Uterus (tissue), 4 donors: ENCODE results near the gene HNRNPUL1. TPM values are rescaled to one million over a fixed set of nuclear protein-coding genes. Genes with fewer than 3 reads are reported as not detected.

Experiments used
- DNase-seq, 2 donors: peaks; one replicate each; pipeline ENCODE4 v3.0.0-alpha.2; 2019 to 2020
- H3K27ac ChIP-seq, 2 donors: fragments of 200-600 bp; sonication (generic); 1 replicate in 1 of 2; 2 replicates in 1 of 2; pipeline ENCODE4 v1.5.1; 2016 to 2018
- H3K27me3 ChIP-seq, 2 donors: fragments of 200-600 bp; sonication (generic); one replicate each; pipeline ENCODE4 v1.5.1; 2018 to 2019; ENCODE audit warnings: control low read depth in 1 of 2
- H3K36me3 ChIP-seq, 2 donors: fragments of 200-600 bp; sonication (generic); one replicate each; pipeline ENCODE4 v1.5.1; 2019; ENCODE audit warnings: control low read depth in 1 of 2
- H3K4me1 ChIP-seq, 2 donors: fragments of 200-600 bp; sonication (generic); one replicate each; pipeline ENCODE4 v1.5.1; 2018 to 2019; ENCODE audit warnings: control low read depth in 1 of 2
- H3K4me3 ChIP-seq, 2 donors: fragments of 200-600 bp; sonication (generic); 1 replicate in 1 of 2; 2 replicates in 1 of 2; pipeline ENCODE4 v1.5.1; 2018 to 2019; ENCODE audit warnings: mild to moderate bottlenecking in 1 of 2
- H3K9me3 ChIP-seq, 2 donors: fragments of 200-600 bp; sonication (generic); one replicate each; pipeline ENCODE4 v1.5.1; 2019; ENCODE audit warnings: control low read depth in 1 of 2
- POLR2A ChIP-seq, 2 donors: fragments of 450-650 bp; IDR thresholded peaks; one replicate each; pipeline ENCODE4 v1.6.1; 2016; ENCODE audit warnings: antibody characterized with exemption in 2 of 2, mild to moderate bottlenecking in 1 of 2, moderate library complexity in 1 of 2
- intact Hi-C: fragments of 100-400 bp; cut with DNase I; formaldehyde crosslinking; loops from one replicate; pipeline ENCODE4 v1.15.1; 2023; ENCODE audit warnings: low total_unique reads
- total RNA-seq, 4 donors: library from RNA; depleted of rRNA in 3 of 4; stranded (reverse); fragments of >200 nt in 3 of 4; gene quantifications; one replicate each; pipeline versions ENCODE4 v1.1.0 to v1.2.4, GENCODE V29; 2014 to 2023
- TF ChIP-seq, protein P1 (sequence below), 4 experiments: fragments of 200-600 bp in 2 of 4; fragments of 450-650 bp in 2 of 4; sonication (generic) in 2 of 4; IDR thresholded peaks; one replicate each; pipeline ENCODE4 v1.5.1; 2016 to 2019; ENCODE audit warnings: antibody characterized with exemption in 4 of 4, mild to moderate bottlenecking in 2 of 4, moderate library complexity in 1 of 4
- donor health status: DM: yes; HTN: yes; CAD: no.

HNRNPUL1 gene
- total RNA-seq, 4 donors from 2014 or later, result 49.7 to 219 (median 87.4) TPM

GRCh38 chr19:41330946-41331678 lies 66.9 kb downstream of the HNRNPUL1 start:
- H3K36me3 ChIP-seq, result no peaks in the 10 kb centered on the region
- TF ChIP-seq POLR2A (IDR thresholded peaks at IDR 0.05), result no peak
- TF ChIP-seq, protein P1, sequence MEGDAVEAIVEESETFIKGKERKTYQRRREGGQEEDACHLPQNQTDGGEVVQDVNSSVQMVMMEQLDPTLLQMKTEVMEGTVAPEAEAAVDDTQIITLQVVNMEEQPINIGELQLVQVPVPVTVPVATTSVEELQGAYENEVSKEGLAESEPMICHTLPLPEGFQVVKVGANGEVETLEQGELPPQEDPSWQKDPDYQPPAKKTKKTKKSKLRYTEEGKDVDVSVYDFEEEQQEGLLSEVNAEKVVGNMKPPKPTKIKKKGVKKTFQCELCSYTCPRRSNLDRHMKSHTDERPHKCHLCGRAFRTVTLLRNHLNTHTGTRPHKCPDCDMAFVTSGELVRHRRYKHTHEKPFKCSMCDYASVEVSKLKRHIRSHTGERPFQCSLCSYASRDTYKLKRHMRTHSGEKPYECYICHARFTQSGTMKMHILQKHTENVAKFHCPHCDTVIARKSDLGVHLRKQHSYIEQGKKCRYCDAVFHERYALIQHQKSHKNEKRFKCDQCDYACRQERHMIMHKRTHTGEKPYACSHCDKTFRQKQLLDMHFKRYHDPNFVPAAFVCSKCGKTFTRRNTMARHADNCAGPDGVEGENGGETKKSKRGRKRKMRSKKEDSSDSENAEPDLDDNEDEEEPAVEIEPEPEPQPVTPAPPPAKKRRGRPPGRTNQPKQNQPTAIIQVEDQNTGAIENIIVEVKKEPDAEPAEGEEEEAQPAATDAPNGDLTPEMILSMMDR (IDR thresholded peaks at IDR 0.05), result no peak
- H3K27me3 ChIP-seq, result no peaks in the 10 kb centered on the region
- H3K27ac ChIP-seq, result no peak overlapping the region
- peaks cover 0 to 10% of the 10 kb centered on the region in 2 donors for H3K4me1 ChIP-seq
- H3K9me3 ChIP-seq, result no peaks in the 10 kb centered on the region
- no peak for DNase-seq
- no peak overlapping the region for H3K4me3 ChIP-seq
- intact Hi-C loops, result no loop called here

- H3K9me3 ChIP-seq, result no peaks in the 10 kb centered on the region
- H3K27me3 ChIP-seq, result no peaks in the 10 kb centered on the region
- H3K27ac ChIP-seq, result no peak overlapping the region
- peaks cover 0 to 5% of the 10 kb centered on the region in 2 donors for H3K4me1 ChIP-seq
- H3K4me3 ChIP-seq, result no peak overlapping the region
- no peak for DNase-seq
- intact Hi-C loops, result no loop called here
- no peak for TF ChIP-seq POLR2A (IDR thresholded peaks at IDR 0.05)
- TF ChIP-seq, protein P1 (IDR thresholded peaks at IDR 0.05), result no peak
- H3K36me3 ChIP-seq, result no peaks in the 10 kb centered on the region
Observed at GRCh38 chr19:41332000-41332399, 67.8 kb downstream of the HNRNPUL1 start.

DNA sequence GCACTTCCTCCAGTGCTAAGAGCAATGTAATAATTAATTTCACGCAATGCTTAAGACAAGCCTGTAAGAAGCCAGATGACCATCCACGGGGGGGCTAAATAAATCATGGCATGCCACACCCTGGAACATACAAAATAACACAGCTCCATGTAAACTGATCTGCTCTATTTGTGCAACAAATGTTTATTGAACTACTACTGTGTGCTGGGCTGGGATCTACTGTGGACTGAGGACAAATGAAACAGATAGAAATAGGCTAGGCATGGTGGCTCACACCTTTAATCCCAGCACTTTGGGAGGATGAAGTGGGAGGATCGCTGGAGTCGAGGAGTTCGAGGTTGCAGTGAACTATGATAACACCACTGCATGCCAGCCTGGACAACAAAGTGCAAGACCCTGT lies 68.3 kb downstream of the HNRNPUL1 start:
- H3K36me3 ChIP-seq, result no peaks in the 10 kb centered on the region
- TF ChIP-seq, protein P1 (IDR thresholded peaks at IDR 0.05), result no peak
- TF ChIP-seq POLR2A (IDR thresholded peaks at IDR 0.05), result no peak
- H3K9me3 ChIP-seq, result no peaks in the 10 kb centered on the region
- no peaks in the 10 kb centered on the region for H3K27me3 ChIP-seq
- peaks cover 0 to 2% of the 10 kb centered on the region in 2 donors for H3K4me1 ChIP-seq
- no peak for DNase-seq
- H3K4me3 ChIP-seq, result no peak overlapping the region
- intact Hi-C loops, result no loop called here
- no peak overlapping the region for H3K27ac ChIP-seq

GRCh38 chr19:41334793-41335192 lies 70.6 kb downstream of the HNRNPUL1 start:
- no peak overlapping the region for H3K27ac ChIP-seq
- no peak for TF ChIP-seq POLR2A (IDR thresholded peaks at IDR 0.05)
- TF ChIP-seq, protein P1 (IDR thresholded peaks at IDR 0.05), result no peak
- no peak overlapping the region for H3K4me3 ChIP-seq
- no peak for DNase-seq
- no peaks in the 10 kb centered on the region for H3K36me3 ChIP-seq
- no peaks in the 10 kb centered on the region for H3K9me3 ChIP-seq
- no peaks in the 10 kb centered on the region for H3K4me1 ChIP-seq
- no peaks in the 10 kb centered on the region for H3K27me3 ChIP-seq
- intact Hi-C loops, result no loop called here

GRCh38 chr19:41335467-41335866 lies 71.3 kb downstream of the HNRNPUL1 start:
- Histone ChIP-seq H3K36me3 (no peaks in the 10 kb centered on the region), H3K4me3 (no peak overlapping the region), H3K27ac (no peak overlapping the region), H3K4me1 (no peaks in the 10 kb centered on the region), H3K9me3 (no peaks in the 10 kb centered on the region), H3K27me3 (no peaks in the 10 kb centered on the region)
- no peak for DNase-seq
- TF ChIP-seq, protein P1 (IDR thresholded peaks at IDR 0.05), result no peak
- no peak for TF ChIP-seq POLR2A (IDR thresholded peaks at IDR 0.05)
- intact Hi-C loops, result no loop called here
